ENCODE data around the gene HBP1. TPM values are rescaled to one million over a fixed set of nuclear protein-coding genes. Genes with fewer than 3 reads are reported as not detected.
A peak's percentile ranks its signal among the peaks of the same experiment; 100 is the strongest.

Gene HBP1
- total and polyA plus RNA-seq, 2 of the 13 experiments (the other 11 are each of a cell fraction or from before 2014, with no cell fraction given): 22.9 to 44.1 TPM

GRCh38 chr7:107167483-107168232 lies 1.1 kb upstream of the HBP1 start (continued):
- TF ChIP-seq ETV6 (CRISPR knock-in tag; conservative IDR thresholded peaks at IDR 0.05) (no peak), CEBPG (CRISPR knock-in tag; IDR thresholded peaks at IDR 0.05) (peak; percentile 58; the same call in 1 of the 2 replicates), BRF2 (CRISPR knock-in tag; IDR thresholded peaks at IDR 0.05) (no peak), DDIT3 (CRISPR knock-in tag; IDR thresholded peaks at IDR 0.05) (no peak), SCMH1 (CRISPR knock-in tag; IDR thresholded peaks at IDR 0.05; ENCODE audit: borderline replicate concordance) (no peak), LBX2 (CRISPR knock-in tag; IDR thresholded peaks at IDR 0.05; ENCODE audit: borderline replicate concordance) (no peak), PATZ1 (CRISPR knock-in tag; IDR thresholded peaks at IDR 0.05) (peak; percentile 64; the same call in 1 of the 2 replicates), NFIC (IDR thresholded peaks at IDR 0.05; ENCODE audit: low read length) (no peak), ZNF18 (CRISPR knock-in tag; IDR thresholded peaks at IDR 0.05; ENCODE audit: insufficient replicate concordance) (peak; percentile 50), ZNF430 (CRISPR knock-in tag; IDR thresholded peaks at IDR 0.05) (0 out of 2 replicates have a peak, but pooled peaks have one; percentile 70), ZBTB49 (CRISPR knock-in tag; IDR thresholded peaks at IDR 0.05; ENCODE audit: borderline replicate concordance) (no peak), SIX1 (CRISPR knock-in tag; IDR thresholded peaks at IDR 0.05; ENCODE audit: borderline replicate concordance) (no peak), ZUFSP (CRISPR knock-in tag; IDR thresholded peaks at IDR 0.05; ENCODE audit: borderline replicate concordance) (no peak), YEATS2 (CRISPR knock-in tag; IDR thresholded peaks at IDR 0.05; ENCODE audit: borderline replicate concordance) (no peak; the same call in 1 of the 2 replicates)

Data from HepG2 (cell line).